ENCODE data around the gene ANKRD65.

The ANKRD65 gene

GRCh38 chr1:1406101-1406820, 14.8 kb downstream of the ANKRD65 start:
- H3K27ac ChIP-seq = peak overlapping the region; percentile 99
- TF ChIP-seq, protein P1, sequence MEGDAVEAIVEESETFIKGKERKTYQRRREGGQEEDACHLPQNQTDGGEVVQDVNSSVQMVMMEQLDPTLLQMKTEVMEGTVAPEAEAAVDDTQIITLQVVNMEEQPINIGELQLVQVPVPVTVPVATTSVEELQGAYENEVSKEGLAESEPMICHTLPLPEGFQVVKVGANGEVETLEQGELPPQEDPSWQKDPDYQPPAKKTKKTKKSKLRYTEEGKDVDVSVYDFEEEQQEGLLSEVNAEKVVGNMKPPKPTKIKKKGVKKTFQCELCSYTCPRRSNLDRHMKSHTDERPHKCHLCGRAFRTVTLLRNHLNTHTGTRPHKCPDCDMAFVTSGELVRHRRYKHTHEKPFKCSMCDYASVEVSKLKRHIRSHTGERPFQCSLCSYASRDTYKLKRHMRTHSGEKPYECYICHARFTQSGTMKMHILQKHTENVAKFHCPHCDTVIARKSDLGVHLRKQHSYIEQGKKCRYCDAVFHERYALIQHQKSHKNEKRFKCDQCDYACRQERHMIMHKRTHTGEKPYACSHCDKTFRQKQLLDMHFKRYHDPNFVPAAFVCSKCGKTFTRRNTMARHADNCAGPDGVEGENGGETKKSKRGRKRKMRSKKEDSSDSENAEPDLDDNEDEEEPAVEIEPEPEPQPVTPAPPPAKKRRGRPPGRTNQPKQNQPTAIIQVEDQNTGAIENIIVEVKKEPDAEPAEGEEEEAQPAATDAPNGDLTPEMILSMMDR (conservative IDR thresholded peaks at IDR 0.05) = no peak

GRCh38 chr1:1403653-1404052, 17.4 kb downstream of the ANKRD65 start:
- H3K27ac ChIP-seq = peak overlapping the region; percentile 99
- TF ChIP-seq, protein P1 (conservative IDR thresholded peaks at IDR 0.05) = no peak

GRCh38 chr1:1402901-1403392, 18.1 kb downstream of the ANKRD65 start:
- peak overlapping the region; percentile 99; the same call in 1 of the 2 replicates for H3K27ac ChIP-seq

- TF ChIP-seq, protein P1 (conservative IDR thresholded peaks at IDR 0.05) = peak; percentile 72
- H3K27ac ChIP-seq = peak overlapping the region; percentile 95; the same call in 1 of the 2 replicates
Observed at GRCh38 chr1:1402072-1402900, 18.8 kb downstream of the ANKRD65 start.

DNA sequence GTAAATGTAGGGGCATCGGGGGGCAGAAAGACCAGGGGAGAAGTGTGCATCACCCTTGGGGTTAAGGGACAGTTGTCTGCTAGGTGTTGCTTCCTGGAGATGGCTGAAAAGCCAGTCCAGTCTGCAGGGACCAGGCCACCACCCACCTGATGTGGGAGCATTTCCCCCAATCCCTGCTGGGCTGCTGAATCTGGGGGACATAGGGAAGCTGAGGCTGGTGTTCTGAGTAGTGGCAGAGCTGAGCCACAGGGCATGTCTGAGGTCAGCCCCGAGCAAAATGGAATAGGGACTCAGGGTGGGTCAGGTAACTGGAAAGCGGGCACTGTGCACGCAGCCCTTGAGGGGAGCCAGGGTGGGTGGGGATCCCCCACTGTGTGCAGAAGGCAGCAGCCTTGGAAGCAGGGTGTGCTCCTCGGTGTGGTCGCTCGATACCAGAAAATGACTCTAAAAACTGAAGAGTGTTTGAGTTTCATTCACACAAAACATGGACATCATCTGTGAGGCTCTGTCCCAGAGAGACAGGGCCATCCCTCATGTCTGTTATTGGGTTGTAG, 19.5 kb downstream of the ANKRD65 start:
- H3K27ac ChIP-seq = peak overlapping the region; percentile 95

DNA sequence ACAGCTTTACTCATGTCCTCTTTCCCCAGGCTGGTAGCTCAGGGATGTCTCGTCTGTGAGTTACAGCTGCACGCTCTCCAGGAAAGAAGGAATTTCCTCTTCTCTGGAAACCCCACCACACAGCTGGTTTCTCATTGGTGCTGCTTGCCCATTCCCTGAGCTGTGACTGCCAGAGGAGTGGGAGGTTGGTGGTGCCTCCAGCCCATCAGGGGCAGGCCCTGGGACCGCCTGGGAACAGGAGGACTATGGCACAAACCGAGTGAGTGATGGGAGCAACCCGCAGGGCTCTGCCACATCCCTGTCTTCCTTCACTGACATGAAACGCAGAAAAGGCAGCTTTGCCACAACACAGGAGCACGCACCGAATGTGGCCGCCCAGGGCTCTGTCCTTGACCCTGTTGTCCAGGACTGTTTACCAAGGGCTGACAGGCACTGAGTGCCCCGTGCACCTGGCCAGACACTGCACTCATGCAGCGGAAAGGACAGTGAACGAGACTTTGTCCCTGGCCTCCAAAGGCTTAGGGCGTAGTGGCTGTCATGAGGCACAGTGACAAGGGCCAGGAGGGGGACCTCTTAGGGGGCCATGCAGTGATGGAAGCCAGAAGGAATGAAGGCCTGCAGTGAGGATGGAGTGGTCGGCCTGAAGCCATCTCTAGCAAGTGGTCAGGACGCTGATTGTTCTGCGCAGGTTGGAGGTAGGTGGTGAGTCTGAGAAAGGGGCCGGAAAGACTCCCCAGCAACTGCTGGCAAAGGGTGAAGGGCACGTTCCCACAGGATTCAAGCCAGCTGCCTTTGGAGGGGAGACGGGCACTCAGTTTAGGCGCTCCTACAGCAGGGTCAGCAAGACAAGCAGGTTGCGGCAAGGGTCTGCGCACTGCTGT, 20.3 kb downstream of the ANKRD65 start:
- TF ChIP-seq, protein P1 (conservative IDR thresholded peaks at IDR 0.05) = no peak
- H3K27ac ChIP-seq = peak overlapping the region; percentile 95

More for the DNA sequence above, 19.5 kb downstream of the ANKRD65 start:
- TF ChIP-seq, protein P1 (conservative IDR thresholded peaks at IDR 0.05) = no peak

- H3K27ac ChIP-seq = peak overlapping the region; percentile 95
- TF ChIP-seq, protein P1 (conservative IDR thresholded peaks at IDR 0.05) = no peak
Observed at GRCh38 chr1:1399872-1400575, 21.1 kb downstream of the ANKRD65 start.

Measured in VCaP (cell line).